Stimulated activated CD4-positive, alpha-beta T cell treated with anti-CD3 and anti-CD28 coated beads, Interleukin-1b, Interleukin-23, amount 100 ng/mL, for 1 hour (primary cell): Measurements from ENCODE around the gene MX2.

Source experiments
- DNase-seq, 2 donors: peaks; one replicate each; pipeline ENCODE4 v3.0.0-alpha.2; 2020; ENCODE audit warnings: low read depth in 2 of 2

The MX2 gene

GRCh38 chr21:41433566-41433965 lies 71.7 kb downstream of the MX2 start:
- no peak for DNase-seq

- DNase-seq = no peak
Measured at GRCh38 chr21:41435706-41436105, 73.9 kb downstream of the MX2 start.

GRCh38 chr21:41437729-41438128 lies 75.9 kb downstream of the MX2 start:
- no peak for DNase-seq

GRCh38 chr21:41438425-41439113 lies 76.7 kb downstream of the MX2 start:
- DNase-seq = no peak

GRCh38 chr21:41439248-41439647 lies 77.4 kb downstream of the MX2 start:
- DNase-seq = no peak

- no peak for DNase-seq
Measured at GRCh38 chr21:41441546-41441945, 79.7 kb downstream of the MX2 start.

- DNase-seq = no peak
Measured at GRCh38 chr21:41442481-41443186, 80.8 kb downstream of the MX2 start.

- no peak for DNase-seq
Measured at GRCh38 chr21:41443562-41443961, 81.7 kb downstream of the MX2 start.

GRCh38 chr21:41444703-41445464 lies 83.1 kb downstream of the MX2 start:
- no peak for DNase-seq

GRCh38 chr21:41445465-41445862 lies 83.6 kb downstream of the MX2 start:
- DNase-seq = no peak

GRCh38 chr21:41446586-41446985 lies 84.8 kb downstream of the MX2 start:
- no peak for DNase-seq

- DNase-seq = no peak
Measured at GRCh38 chr21:41447356-41447755, 85.5 kb downstream of the MX2 start.

GRCh38 chr21:41449613-41450012 lies 87.8 kb downstream of the MX2 start:
- no peak for DNase-seq

- DNase-seq = no peak
Measured at GRCh38 chr21:41451753-41452676, 90.2 kb downstream of the MX2 start.

- DNase-seq = no peak
Measured at GRCh38 chr21:41453198-41453597, 91.4 kb downstream of the MX2 start.

- DNase-seq = no peak
Measured at GRCh38 chr21:41453761-41454160, 91.9 kb downstream of the MX2 start.

- DNase-seq = no peak
Measured at GRCh38 chr21:41458121-41458520, 96.3 kb downstream of the MX2 start.

- no peak for DNase-seq
Measured at GRCh38 chr21:41458559-41458958, 96.7 kb downstream of the MX2 start.
